Hematopoietic multipotent progenitor cell treated with erythropoietin and hydrocortisone succinate and interleukin-3 and kit ligand, for 4 days (in vitro differentiated cells): ENCODE results near the gene ATXN1.

Experiments used
- DNase-seq: peaks from one replicate; pipeline ENCODE4 v3.0.0-alpha.2; 2015

Gene ATXN1

DNA sequence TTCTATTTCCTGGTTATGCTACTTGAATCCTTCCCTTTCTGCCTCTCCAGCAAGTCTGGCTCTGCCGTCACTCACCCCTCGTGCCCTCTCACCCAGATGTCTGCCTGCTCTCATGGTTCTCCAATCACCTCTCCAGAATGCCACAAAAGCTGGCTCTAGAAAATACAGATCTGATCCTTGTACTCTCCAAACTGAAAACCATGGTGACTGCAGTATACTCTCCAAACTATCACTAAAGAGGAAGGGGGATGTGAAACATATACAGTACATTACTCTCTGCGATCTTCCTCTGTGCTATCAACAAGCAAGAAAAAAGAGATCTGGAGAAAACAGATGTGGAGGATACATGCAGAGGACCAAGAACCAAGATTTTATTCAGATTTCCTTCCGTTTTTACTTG, 91.1 kb downstream of the ATXN1 start:
- DNase-seq: peak; percentile 39

DNA sequence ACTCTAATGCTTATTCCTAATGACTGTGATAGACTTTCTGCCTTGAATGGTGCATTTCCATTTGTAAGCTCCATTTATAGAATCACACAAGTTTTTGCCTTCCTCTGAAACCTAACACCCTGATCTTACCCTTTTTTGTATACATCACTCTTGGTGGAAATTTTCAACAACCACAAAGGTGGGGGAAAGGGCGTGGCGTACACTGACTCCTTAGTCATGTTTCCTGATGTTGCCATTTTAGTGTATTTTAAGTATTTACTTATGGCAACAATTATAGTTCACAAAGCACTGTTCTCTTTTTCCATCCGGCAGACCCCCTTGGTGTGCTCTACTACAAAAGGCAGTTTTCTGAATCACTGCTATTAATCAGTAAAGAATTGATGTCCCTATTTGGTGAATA, 92.0 kb downstream of the ATXN1 start:
- DNase-seq: peak; percentile 60

DNA sequence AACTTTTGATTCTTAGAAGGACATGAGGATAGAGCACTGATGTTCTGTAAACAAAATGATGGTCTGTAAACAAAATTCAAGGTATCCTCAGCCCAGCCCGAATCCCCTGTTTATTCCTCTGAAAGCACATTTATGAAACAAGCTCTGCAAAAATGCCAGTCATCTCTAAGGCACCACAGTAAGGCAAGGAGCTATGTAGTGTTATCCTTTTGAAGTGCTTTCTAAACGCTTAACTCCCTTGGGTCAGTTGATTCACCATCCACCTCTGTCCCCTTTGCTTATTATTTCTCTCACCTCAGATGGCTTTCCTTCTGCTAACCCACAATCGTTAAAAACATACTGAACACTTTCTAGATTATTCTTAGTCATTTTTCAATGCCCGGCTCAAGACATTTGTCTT, 93.8 kb downstream of the ATXN1 start:
- no peak for DNase-seq

DNA sequence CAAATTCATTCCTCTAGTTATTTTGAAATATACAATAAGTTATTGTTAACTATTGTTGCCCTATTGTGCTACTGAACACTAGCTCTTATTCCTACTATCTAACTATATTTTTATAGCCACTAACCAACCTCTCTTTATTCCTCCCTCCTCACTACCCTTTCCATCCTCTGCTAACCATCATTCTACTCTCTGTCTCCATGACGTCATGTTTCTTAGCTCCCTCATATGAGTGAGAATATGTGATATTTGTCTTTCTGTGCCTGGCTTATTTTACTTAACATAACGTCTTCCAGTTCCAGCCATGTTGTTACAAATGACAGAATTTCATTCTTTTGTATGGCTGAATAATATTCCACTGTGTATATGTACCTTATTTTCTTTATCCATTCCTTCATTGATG, 95.3 kb downstream of the ATXN1 start:
- DNase-seq: no peak

DNA sequence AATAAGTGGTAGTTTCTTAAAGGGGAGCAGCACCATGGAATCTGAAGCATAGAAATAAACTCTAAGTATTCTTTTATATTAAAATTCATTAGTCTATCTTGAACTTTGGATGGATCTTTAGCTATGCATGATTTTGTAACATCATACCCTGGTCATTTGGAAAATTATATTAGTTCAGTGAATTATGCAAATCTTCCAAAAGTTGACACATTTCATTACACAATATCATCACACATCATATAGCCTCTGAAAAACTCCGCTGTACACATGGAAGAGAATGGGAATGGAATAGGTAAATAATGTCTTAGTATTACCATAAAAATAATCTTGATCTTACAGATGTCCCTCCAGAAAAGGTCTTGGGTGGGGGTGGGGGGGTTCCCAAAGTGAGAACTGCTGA, 96.1 kb downstream of the ATXN1 start:
- no peak for DNase-seq

DNA sequence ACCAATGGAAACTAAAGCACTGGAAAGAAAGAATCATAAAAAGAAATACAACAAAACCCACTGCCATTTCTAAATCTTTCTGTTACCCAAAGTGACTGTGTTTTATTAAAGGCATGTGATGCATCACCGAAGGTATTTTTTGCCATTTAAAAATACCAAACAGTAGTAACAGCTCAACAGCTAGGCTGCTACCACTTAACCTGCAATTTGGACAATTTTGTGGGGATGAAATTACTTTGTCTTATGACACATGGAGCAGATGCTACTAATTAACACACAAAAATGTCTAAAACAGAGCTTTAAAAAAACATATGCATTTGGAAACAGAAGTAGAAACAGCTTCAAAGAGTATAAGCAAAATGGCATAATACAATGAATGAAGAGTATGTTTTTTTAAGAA, 97.4 kb downstream of the ATXN1 start:
- DNase-seq: no peak

DNA sequence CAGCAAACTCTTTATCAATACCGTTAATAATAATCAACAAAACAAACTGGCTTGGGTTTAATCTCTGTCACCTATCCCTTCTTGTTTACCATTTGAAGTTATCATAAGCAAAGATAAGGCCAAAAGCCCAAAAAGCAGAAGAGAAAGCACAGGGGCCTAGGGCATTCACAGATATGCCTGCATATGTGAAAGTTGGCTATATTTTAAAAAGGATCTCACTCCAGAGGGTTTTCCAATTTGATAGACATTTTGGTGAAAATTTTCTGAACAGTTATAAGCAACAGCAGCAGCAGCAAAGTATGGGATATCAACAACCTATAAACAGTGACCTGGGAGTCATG, 101.1 kb downstream of the ATXN1 start:
- DNase-seq: peak; percentile 41

DNA sequence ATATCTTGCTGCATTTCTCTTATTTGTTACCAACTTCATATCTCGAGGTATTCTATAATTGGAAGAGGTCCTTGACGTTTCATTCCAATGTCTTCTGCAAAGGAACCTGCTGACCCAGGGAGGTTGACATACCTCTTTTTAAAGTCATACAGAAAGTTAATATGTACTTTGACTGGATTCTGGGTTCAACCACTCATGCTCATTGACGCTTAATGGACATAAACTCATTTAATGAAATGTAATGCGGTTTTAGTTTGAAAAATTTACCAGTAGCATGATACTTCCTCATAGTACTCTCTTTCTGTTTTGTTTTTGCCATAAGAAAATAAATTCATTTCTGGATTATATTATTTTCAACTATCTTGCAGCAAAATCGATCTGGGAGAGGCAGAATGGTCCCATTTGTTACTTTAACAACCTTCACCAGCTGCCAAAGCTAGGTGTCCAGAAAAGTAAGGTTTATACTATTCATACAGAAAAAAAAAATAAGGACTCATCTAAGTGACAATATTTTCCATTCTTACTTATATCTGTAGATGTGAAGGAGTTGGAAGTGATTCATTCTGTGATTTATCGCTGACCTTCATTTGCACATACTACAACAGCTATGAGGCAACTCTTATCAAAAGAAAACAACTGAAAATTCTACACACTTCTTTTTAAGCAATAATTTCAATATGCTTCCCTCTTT, 101.6 kb downstream of the ATXN1 start:
- DNase-seq: peak; percentile 22

DNA sequence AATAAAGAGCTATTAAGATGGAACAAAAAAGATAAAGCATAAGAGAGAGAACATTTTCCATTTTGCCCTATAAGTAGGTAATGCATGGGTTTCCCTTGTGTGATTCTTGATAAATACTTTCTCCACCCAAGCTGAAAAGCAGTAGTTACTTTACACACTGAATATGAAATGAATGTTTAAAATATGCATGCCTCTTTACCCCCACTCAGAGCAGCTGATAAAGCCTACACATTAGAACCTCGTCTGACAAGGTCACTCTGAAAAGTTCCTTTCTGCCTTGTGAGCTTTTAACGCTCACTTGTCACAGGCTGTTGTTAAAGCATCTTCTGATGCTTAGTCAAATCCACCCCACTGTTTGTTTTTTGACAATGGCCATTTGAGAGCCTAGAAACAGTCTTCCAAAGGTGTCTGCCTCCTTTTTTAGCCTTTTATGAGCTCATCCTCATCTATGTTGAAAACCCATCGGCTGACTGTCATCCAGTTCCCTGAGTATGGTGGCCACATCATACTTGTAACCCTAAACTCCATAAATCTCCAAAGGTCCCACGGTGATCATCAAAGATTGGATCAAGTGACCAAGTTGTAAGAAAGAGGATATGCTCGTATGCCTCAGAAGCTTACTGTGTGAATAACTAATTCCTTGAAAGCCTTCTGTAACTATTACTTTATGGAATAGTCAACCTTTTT, 102.8 kb downstream of the ATXN1 start:
- DNase-seq: no peak

DNA sequence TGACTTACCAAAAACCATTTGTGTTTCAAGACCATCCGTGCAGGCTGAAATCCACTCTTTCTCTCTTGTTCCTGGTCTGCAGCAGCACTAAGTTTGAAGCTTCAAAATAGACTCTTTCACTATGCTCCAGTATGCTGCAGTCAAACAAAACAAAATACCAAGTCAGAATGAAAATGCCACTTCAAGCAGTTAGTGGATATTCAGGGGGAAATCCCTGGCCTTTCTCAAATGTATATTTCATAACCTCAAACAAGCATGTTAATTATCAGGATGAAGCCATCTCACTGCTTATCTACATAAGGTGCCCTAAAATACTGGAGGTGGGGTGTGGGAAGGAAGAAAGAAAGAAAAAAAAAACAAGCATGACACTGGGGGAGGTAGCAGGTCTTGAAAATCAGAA, 103.5 kb downstream of the ATXN1 start:
- DNase-seq: no peak

DNA sequence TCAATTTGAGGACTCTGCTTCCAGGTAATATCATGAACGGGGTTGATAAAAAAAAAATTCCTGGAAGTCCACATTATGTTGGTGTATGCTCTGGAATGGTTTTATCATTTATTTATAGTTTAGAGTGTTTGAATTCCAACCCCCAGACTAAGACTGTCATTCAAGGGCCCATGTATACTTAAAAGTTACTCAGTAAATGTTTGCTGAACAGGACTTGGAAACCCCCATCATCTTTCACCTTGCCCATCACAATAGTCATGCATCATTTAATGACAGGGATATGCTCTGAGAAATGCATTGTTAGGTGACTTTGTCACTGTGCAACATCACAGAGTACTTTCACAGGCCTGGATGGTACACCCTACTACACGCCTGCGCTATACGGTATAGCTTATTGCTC, 104.8 kb downstream of the ATXN1 start:
- no peak for DNase-seq

DNA sequence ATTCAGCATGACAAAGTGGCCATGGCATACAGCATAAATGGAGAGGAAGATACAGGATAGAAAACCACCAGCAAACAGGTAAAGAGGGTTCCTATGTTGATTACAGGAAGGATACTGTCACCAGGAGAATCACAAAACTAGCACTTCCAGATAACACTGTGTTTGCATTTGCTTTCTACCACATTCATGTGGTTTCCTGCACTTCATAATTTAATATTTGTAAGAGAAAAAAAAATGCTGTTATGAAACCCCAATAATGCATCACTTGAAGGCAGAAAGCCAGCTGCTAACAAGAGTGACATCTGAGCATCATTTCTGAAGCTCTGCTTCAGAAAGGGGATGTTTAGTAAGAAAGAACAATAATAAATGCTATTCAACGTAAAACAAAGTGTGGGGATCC, 106.6 kb downstream of the ATXN1 start:
- peak; percentile 38 for DNase-seq

DNA sequence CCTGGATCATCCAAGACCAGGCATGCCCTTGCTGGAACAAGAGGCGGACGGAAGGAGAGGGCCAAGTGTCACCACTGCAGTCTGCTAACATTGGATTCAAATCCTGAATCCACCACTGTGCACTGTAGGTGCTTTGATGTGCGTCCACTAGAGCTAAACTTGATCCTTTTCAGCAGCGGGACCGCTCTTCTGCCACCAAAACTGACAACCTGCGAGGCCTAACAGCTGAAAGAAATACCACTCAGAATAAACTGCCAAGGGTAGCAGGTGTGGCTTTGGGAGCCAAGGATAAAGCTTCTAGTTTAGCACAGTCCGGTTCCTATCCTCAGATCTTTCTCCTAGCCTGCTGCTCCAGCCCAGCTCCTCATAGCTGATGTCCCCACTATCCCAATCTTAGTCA, 108.0 kb downstream of the ATXN1 start:
- no peak for DNase-seq

DNA sequence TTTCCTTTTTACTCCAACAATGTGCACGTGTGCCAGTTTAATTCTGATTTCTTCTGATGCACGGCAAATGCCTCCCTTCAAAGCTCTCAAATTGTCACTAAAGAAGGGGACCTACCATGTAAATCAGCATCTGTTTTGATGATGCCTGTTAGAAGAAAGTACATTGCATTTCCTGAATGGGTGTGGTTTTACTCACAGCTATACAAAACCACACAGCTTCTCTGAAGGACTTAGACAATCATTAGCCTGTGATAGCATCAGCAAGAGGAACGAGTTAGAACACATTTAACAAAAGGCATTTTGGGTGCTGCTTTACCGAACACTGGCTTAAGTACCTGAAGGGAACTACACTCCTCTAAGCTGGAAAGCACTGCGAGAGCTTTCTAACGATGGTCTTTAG, 109.4 kb downstream of the ATXN1 start:
- DNase-seq: peak; percentile 83

DNA sequence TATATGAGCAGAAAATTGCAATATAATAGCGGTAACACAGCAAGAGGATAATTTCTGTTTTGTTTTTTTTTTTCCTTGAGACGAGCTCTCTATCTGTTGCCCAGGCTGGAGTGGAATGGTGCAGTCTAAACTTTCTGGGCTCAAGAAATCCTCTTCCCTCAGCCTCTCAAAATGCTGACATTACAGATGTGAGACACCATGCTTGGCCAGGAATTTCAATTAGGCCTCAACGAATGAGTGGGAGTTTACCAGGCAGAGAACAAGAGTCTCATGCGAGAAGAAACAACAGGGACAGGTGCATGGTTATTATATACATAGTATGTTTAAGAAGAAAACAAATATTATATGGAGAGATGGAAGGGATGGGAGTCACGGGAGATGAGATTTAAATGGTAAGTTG, 111.4 kb downstream of the ATXN1 start:
- DNase-seq: no peak

DNA sequence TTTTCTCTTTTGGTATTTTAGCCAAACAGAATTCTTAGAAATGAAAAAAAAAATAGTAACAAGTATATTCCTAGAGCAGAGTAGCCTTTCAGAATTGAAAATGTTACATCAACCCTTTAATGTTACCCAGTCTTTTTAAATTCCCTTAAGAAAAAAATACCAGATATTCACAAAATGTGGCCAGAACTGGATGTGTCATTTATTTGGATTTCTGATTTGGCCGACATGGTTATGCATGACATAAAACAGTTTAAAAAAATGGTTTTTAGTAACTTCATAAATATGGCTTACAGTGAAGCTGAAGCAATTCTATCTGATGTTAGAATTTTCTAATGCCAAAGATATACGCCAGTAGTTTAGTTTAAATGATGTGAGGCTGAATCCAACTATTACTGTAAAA, 112.0 kb downstream of the ATXN1 start:
- no peak for DNase-seq

DNA sequence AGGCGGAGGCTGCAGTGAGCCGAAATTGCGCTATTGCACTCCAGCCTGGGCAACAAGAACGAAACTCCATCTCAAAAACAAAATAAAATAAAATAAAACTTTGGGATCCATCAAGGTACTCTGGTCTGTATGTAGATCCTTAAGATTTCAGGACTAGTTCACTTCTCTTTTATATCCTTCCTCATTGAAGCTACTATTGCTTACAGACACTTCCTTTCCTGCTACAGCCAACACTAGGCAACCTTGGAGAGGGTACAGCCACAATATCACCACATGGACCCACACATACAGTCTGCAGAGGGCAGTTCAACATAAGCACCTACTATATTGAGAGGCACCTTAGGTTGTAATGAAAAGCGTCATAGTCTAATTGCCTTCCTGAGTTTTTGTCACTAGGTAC, 113.3 kb downstream of the ATXN1 start:
- DNase-seq: peak; percentile 28

DNA sequence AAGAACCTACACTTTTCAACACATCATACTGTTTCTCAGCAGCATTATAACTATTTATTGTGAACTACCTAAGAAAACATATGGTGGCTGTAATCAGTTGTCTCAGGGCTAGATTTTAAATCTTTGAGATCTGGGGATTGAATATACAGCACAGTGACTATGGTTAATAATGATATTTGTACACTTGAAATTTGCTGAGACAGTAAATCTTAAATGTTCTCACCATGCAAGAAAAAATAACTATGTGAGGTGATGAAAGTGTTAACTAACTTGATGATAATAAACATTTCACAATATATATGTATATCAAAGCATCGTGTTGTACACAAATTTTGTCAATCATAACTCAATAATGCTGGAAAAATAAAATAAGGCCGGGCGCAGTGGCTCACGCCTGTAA, 113.8 kb downstream of the ATXN1 start:
- no peak for DNase-seq

DNA sequence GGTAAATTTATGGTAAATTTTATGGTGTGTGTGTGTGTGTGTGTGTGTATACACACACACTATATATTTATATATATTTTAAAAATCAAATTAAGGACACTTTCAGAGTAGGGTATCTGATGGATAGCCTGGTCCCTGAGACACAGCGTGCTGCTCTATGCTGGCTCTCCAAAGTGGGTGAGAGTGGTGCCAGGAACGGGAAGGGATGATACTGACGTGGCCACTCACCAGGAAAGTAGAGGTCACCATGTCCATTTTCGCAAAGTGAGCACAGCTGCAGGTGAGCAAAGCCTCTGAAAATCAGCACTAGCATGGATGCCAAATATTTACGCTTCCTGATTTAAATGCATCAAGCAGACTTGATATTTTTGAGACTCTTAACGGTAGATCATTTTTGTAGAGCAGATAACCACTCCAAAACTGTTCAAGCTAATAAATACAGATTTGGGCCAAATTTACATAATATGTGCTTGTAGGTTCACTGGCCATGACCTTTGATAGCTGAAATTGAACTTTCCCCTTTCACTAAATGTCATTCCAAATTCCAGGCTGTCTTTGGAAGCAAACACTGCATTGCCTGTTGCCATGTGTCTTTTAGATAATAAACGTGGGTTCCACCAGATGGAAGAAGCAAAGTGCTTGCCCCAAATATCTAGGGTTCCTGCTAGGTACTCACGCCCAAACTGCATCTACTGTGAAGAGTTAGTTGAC, 116.6 kb downstream of the ATXN1 start:
- DNase-seq: no peak

DNA sequence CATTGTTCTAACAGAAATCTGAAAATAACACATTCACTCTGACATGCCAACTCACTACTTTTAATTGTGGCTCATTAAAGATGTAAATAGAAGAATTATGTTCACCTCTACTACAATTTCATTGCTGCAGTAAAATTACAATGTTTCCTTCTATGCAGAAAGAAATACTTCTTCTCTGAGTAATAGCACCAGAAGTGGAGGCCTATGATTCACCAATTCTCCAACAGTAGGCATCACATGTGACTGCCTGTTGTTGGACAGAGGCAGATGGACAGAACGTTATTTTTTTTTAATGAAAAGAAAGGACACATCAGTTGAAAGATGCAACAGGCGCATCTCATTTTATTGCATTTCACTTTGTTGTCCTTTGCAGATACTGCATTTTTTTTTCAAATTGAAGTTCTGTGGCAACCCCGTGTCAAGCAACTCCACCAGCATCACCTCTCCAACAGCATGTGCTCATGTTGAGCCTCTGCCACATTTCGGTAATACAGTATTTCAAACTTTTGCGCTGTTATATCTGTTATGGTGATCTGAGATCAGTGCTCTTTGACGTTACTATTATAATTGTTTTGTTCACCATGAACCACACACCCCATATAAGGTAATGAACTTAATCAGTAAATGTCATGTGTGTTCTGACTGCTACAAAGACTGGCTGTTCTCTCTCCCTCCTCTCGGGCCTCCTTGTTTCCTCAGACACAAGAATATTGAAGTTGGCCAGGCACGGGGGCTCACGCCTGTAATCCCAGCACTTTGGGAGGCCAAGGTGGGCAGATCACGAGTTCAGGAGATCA, 121.4 kb downstream of the ATXN1 start:
- no peak for DNase-seq

DNA sequence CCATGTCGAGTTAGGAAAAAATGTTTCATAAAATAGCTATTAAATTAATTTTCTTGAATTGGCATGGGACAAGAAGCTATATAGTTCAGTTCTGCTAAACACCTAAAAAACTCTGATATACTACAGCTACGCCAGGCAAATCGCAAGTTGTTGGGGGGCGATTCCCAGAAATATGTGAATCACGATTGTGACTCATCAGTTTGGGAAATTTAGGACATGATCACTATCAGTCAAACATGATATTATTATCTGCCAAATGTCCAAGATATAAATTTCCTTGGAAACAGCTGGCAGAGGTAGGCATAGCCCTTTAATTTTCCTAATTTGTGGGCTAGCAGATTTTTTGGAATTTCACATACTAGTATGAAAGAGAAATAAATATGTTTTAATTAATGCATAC, 123.6 kb downstream of the ATXN1 start:
- no peak for DNase-seq

DNA sequence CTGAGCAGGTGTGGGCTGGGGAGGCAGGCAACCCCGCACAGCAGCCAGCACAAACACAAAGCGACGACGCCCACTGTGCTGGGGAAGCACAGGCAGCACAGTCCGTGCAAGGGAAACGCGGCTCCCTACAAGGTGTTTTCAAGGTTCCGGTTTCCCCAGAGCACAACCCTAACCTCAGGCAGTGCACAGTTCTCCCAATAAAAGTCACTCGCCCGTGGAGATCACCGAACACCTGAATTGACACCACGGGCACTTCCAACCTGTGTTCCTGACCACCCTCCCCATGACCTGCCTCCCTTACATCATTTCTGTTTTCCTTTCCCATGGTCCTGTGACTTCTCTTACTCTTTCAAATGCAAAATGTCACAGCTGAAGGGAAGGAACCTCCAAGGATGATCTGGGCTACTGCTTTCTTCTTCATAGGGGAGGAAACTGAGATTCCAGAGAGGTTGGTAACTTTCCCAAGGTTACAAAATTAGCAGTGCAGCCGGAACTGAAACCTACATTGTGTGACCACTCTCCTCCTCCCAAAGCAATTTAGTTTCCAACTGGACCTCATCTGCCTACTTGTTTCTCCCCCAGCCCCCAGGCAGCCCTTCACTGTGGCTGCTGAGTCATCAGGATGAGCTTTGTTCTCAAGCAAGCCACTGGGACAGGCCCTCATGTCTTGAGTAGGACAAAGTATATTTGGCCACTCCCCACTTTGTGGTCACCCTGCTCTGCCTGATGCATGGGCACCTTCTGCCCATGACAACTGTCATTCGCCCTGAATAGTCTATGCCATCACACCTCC, 125.3 kb downstream of the ATXN1 start:
- peak; percentile 69 for DNase-seq

DNA sequence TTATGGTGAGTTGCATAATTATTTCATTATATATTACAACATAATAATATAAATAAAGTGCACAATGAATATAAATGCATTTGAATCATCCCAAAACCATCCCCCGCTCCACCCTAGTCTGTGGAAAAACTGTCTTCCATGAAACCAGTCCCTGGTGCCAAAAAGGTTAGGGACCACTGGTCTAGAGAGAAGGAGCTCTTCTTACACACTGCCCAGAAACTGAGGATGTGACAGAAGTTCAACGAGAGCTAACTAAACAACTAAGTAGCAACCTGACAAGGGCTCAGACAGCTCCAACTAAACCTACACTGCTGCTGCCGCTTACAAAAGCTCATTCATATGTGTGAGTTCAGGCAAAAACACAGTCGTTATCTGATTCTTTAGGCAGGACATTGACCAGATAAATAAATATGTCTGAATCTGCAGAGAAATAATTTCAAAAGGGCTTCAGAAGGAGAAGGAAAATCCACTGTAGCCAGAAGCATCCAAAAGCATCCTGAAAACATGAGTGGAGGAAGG, 125.9 kb downstream of the ATXN1 start:
- no peak for DNase-seq
